ACC112 (cell line): ENCODE results near the gene DICER1.
"Not testable (repeated sequence)": the region's sequence is repeated elsewhere in the genome, so short reads cannot be mapped to it uniquely, and the experiment has no call there.

Experiments used
- H2AFZ ChIP-seq: fragments of 200-600 bp; sonication (generic); one replicate; pipeline ENCODE4 v1.6.0; 2017; ENCODE audit warnings: antibody characterized with exemption, low read length; ENCODE audit not compliant: unreplicated experiment
- H3K27ac ChIP-seq: fragments of 200-600 bp; sonication (generic); 2 replicates; pipeline ENCODE4 v1.5.1; 2014; ENCODE audit warnings: low read depth, mild to moderate bottlenecking, antibody characterized with exemption, low read length, moderate library complexity
- H3K27me3 ChIP-seq: fragments of 200-600 bp; sonication (generic); 2 replicates; pipeline ENCODE4 v1.6.1; 2014; ENCODE audit warnings: mild to moderate bottlenecking, antibody characterized with exemption, low read length, moderate library complexity, mixed read lengths; ENCODE audit not compliant: insufficient read depth
- H3K36me3 ChIP-seq: fragments of 200-600 bp; sonication (generic); 2 replicates; pipeline ENCODE4 v1.6.1; 2016; ENCODE audit warnings: mild to moderate bottlenecking, antibody characterized with exemption, low read length, moderate library complexity, mixed read lengths; ENCODE audit not compliant: insufficient read depth
- H3K4me1 ChIP-seq: fragments of 200-600 bp; sonication (generic); one replicate; pipeline ENCODE4 v1.6.1; 2016; ENCODE audit warnings: low read length, mixed read lengths; ENCODE audit not compliant: insufficient read depth, unreplicated experiment, control insufficient read depth
- H3K4me3 ChIP-seq: fragments of 200-600 bp; sonication (generic); 2 replicates; pipeline ENCODE4 v1.5.1; 2014; ENCODE audit warnings: mild to moderate bottlenecking, low read depth, low read length
- H3K79me2 ChIP-seq: fragments of 200-600 bp; sonication (generic); one replicate; pipeline ENCODE4 v1.6.0; 2016; ENCODE audit warnings: low read length; ENCODE audit not compliant: control insufficient read depth, unreplicated experiment, insufficient read depth

DICER1 gene

DNA sequence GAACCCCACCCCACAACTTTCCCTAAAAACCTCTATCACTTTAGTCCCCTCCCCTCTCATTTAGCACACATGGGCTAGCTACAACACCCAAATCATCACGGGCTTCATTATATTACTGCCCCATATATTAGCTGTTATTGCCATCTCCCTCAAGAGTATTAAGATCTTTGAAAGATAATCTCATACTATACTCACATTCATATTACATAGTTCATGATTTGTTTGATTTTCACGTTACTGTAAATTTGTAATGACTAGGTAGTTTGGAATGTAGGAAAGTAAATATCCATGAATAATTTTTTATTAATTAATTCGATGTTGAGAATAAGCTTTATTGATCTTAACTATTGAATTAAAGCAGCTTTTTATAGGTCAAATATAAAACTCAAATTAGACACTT is 7.9 kb downstream of the DICER1 start:
- Histone ChIP-seq H3K4me1 (peaks cover 7% of the 10 kb centered on the region), H2AFZ (no peak overlapping the region), H3K36me3 (no peaks in the 10 kb centered on the region), H3K4me3 (no peak overlapping the region), H3K79me2 (peaks cover 96% of the 10 kb centered on the region), H3K27me3 (no peaks in the 10 kb centered on the region), H3K27ac (no peak overlapping the region)

DNA sequence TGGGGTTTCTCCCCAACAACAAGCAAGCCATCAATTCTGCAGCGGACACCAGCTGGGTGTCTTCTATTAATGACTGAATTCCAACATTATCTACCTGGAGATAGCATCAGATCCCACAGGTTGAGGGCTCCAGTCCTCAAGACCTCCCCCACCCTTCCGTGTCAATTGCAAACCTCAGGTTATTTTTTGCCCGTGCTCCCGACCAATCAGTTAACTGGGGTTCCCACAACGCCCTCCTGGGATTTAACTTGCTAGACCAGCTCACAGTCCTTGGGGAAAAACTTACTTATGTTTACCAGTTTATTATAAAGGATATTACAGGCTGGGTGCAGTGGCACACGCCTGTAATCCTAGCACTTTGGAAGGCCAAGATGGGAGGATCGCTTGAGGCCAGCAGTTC is 9.7 kb downstream of the DICER1 start:
- Histone ChIP-seq H3K79me2 (peaks cover 94% of the 10 kb centered on the region), H3K27ac (no peak overlapping the region), H2AFZ (no peak overlapping the region), H3K36me3 (no peaks in the 10 kb centered on the region), H3K4me1 (peaks cover 11% of the 10 kb centered on the region), H3K27me3 (no peaks in the 10 kb centered on the region), H3K4me3 (no peak overlapping the region)

DNA sequence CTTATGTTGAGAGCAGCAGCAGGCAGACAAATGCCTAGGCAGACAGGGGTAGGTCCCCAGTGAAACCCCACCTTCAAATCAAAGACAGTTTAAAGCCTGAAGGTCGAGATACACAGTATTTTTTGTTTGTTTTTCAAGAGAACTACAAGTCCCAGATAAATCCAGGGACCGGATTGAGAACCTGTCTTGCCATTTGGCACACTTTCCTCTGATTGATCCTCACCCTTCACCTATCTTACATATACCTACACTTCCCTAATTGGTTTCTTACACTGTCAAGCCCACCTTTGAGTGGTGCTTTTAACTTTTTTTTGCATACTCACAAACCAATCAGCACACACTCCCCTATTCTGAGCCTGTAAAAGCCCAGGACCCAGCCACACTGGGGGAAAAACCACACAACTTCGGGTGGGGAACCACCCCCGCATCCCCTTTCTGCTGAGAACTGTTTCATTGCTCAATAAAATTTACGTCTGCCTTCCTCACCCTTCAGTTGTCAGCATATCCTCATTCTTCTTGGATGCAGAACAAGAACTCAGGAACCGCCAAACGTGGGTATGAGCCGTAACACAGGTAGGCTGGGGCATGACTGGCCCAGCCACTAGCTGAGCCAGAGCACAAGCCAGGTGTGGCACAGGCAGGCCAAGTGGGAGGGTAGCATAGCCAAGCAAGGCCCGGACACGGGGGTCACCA is 11.1 kb downstream of the DICER1 start:
- H2AFZ ChIP-seq, result no peak overlapping the region
- H3K79me2 ChIP-seq, result peaks cover 95% of the 10 kb centered on the region
- no peak overlapping the region for H3K4me3 ChIP-seq
- no peaks in the 10 kb centered on the region for H3K36me3 ChIP-seq
- H3K4me1 ChIP-seq, result peaks cover 20% of the 10 kb centered on the region
- H3K27me3 ChIP-seq, result no peaks in the 10 kb centered on the region
- no peak overlapping the region for H3K27ac ChIP-seq

DNA sequence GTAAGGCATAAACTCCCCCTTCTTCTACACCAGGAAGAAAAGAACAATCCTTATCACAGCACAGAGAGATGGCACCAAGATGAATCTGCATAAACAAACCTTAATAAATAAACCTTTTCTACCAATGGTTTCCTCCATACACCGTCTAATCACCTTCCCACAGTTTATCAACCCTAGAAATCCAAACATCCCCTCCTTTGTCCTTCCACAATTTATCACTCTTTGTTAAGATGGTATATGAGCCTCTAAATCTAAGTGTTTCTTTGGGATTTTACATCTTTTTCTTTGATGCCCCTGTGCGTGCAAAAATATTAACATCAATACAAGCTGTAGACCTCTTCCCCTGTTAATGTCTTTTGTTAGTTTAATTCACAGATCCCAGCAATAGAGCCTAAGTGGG is 12.5 kb downstream of the DICER1 start:
- no peaks in the 10 kb centered on the region for H3K27me3 ChIP-seq
- H3K27ac ChIP-seq, result no peak overlapping the region
- H3K79me2 ChIP-seq, result peaks cover 91% of the 10 kb centered on the region
- H2AFZ ChIP-seq, result no peak overlapping the region
- H3K4me3 ChIP-seq, result no peak overlapping the region
- peaks cover 31% of the 10 kb centered on the region for H3K4me1 ChIP-seq
- no peaks in the 10 kb centered on the region for H3K36me3 ChIP-seq

DNA sequence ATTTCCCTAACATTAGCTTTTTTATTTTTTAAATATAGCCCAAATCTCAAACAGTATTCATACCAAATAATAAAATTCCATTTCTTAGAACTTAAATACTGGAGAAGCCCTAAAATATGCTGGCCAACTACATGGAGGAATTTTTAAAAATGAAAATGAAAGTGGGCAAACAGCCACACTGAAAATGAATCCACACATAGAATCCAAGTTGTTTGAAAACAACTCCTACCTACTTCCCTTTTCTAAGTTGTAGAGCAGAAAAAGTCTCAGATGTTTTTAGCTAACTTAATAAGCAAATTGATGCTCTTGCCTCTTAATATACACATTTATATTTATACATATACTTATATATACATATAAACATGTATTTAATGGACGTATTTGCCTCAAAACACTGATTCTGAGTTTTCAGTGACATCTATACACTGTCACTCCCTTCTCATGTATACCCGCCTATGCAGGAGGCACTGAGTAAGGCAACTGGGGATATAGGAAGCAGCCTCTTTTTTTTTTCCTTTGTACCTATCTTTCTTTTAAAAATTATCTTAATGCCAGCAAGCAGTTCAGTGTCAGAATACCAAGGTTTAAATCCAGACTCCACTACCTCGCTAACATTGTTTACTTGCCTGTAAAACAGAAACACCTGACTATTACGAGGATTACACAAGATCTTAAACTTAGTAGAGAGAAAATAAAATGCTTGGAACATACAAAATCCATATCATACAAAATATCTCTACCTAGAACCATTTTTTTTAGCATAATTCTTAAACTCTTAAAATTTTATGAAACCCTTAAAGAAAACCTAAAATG is 13.3 kb downstream of the DICER1 start:
- H3K4me3 ChIP-seq, result peak overlapping the region; percentile 14
- peaks cover 36% of the 10 kb centered on the region for H3K4me1 ChIP-seq
- H3K27me3 ChIP-seq, result no peaks in the 10 kb centered on the region
- H2AFZ ChIP-seq, result no peak overlapping the region
- no peaks in the 10 kb centered on the region for H3K36me3 ChIP-seq
- peaks cover 91% of the 10 kb centered on the region for H3K79me2 ChIP-seq
- peak overlapping the region; percentile 17; the same call in 1 of the 2 replicates for H3K27ac ChIP-seq

DNA sequence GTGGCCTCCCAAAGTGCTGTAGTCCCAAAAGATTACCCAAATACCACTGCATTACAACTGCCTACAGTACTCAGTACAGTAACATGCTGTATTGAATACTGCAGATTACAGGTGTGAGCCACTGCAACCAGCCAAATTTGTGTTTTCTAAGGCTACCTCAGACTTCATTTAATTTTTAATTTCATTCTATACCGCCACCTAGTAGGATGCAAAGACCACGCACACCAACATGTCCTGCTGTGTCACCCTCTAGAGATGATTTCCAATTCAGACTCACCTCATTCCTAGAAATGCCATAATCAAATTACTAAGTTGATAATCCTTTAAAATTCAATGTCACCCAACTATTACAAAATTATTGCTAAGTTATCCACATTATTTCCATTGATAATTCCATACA is 15.1 kb downstream of the DICER1 start:
- peaks cover 84% of the 10 kb centered on the region for H3K79me2 ChIP-seq
- no peak overlapping the region for H3K4me3 ChIP-seq
- no peaks in the 10 kb centered on the region for H3K36me3 ChIP-seq
- no peak overlapping the region for H2AFZ ChIP-seq
- peaks cover 38% of the 10 kb centered on the region for H3K4me1 ChIP-seq
- no peak overlapping the region for H3K27ac ChIP-seq
- H3K27me3 ChIP-seq, result no peaks in the 10 kb centered on the region

DNA sequence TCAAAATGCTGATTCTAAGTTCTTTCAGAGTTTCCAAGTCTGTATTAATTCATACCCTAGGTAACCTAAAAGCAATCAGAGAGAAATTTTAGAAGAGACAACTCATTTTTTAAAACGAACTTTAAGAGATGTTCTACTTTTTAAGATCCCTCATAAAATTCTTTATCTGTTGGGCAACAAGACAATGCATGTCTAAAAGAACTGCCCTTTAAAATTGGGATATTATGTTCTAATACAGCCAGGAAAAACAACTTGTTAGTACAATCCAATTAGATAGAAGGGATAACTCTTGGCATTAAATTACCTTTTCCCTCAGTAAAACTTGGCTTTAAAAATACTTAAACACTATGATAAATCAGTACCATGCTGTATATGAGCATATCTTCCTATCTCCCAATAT is 15.6 kb downstream of the DICER1 start:
- no peaks in the 10 kb centered on the region for H3K27me3 ChIP-seq
- no peak overlapping the region for H3K4me3 ChIP-seq
- no peaks in the 10 kb centered on the region for H3K36me3 ChIP-seq
- H3K4me1 ChIP-seq, result peaks cover 38% of the 10 kb centered on the region
- no peak overlapping the region for H2AFZ ChIP-seq
- H3K27ac ChIP-seq, result no peak overlapping the region
- peaks cover 83% of the 10 kb centered on the region for H3K79me2 ChIP-seq

DNA sequence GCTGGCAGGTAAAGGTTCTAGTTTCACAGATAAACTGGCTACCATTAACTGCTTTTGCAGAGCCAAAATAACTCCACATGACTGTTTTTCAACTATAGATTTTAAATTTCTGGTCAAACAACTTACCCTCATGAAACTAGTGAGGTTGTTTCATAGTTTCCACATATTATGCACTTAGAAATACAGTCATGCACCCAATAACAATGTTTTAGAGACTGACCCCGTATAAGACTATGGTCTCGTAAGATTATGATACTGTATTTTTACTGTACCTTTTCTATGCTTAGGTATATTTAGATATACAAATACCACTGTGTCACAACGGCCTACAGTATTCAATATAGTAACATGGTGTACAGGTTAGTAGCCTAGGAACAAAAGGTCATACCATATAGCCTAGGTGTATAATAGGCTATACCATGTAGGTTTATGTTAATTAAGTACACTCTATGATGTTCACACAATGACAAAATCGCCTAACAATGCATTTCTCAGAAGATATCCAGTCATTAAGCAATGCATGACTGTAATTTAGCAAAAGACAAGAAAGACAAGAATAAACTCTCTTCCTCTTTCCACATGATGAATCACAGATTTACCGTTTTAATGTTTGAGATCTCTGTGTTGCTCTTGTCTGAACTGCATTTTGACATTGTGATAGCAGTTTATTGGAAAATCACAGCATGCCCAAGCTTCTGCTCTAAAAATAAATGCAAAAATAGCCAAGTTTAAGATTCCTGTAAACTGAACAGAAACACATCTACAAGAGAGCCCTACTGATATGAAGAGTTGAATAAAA is 17.1 kb downstream of the DICER1 start:
- Histone ChIP-seq H3K27me3 (no peaks in the 10 kb centered on the region), H3K36me3 (no peaks in the 10 kb centered on the region), H2AFZ (no peak overlapping the region), H3K4me1 (peaks cover 38% of the 10 kb centered on the region), H3K4me3 (no peak overlapping the region), H3K27ac (peak overlapping the region; percentile 13), H3K79me2 (peaks cover 86% of the 10 kb centered on the region)

DNA sequence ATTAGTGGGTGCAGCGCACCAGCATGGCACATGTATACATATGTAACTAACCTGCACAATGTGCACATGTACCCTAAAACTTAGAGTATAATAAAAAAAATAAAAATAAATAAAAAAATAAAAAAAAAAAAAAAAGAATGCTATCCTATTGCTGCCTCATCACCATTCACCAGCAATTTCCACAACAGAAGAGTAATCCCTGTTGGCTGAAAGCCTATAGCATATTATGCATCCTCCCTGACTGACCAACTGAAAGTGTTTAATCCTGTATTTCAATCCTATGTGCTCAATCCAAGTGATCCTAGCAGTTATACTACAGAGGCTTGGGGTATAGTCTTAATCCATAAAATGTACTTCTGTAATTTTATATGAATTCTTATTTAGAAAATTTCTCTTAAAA is 18.5 kb downstream of the DICER1 start:
- H2AFZ ChIP-seq, result no peak overlapping the region
- no peak overlapping the region for H3K27ac ChIP-seq
- H3K4me1 ChIP-seq, result peaks cover 45% of the 10 kb centered on the region
- peaks cover 83% of the 10 kb centered on the region for H3K79me2 ChIP-seq
- no peaks in the 10 kb centered on the region for H3K36me3 ChIP-seq
- H3K27me3 ChIP-seq, result no peaks in the 10 kb centered on the region
- no peak overlapping the region for H3K4me3 ChIP-seq

DNA sequence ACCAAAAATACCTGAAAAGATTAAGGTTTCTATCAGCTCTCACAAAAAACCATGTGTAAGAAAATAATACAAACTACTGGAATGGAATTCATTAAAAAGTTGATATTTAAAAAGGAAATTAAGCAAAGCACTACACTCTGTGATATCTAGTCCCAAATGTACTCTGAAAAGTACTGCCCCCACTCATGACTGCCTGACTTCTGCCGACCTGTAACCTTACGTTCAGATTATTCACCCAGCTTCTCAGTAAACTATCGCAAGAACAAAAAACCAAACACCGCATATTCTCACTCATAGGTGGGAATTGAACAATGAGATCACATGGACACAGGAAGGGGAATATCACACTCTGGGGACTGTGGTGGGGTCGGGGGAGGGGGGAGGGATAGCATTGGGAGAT is 18.9 kb downstream of the DICER1 start:
- not testable (repeated sequence) for H3K4me3 ChIP-seq, H3K27ac ChIP-seq, H3K27me3 ChIP-seq, H3K36me3 ChIP-seq, H2AFZ ChIP-seq
- H3K4me1 ChIP-seq, result peaks cover 42% of the 10 kb centered on the region
- H3K79me2 ChIP-seq, result peaks cover 79% of the 10 kb centered on the region
